Left ventricle myocardium superior (tissue), 1 donor: ENCODE results near the gene PLXNB3. TPM values are rescaled to one million over a fixed set of nuclear protein-coding genes. Genes with fewer than 3 reads are reported as not detected.
"Not testable (repeated sequence)": the region's sequence is repeated elsewhere in the genome, so short reads cannot be mapped to it uniquely, and the experiment has no call there.

Source experiments
- ATAC-seq: fragments of 200-7000 bp; cut with Tn5 transposase; one replicate; pipeline ENCODE4 v1.9.1; 2020; ENCODE audit warnings: mild to moderate bottlenecking, moderate library complexity
- DNase-seq: peaks from one replicate; pipeline ENCODE4 v3.0.0-alpha.2; 2020
- intact Hi-C: fragments of 100-400 bp; cut with micrococcal nuclease; formaldehyde crosslinking; loops from one replicate; pipeline ENCODE4 v1.11.0; 2022
- total RNA-seq: library from RNA; stranded (reverse); fragmentation: NEBNext Ultra II Directional; extraction: Animal tissue kit (Norgen Biotek cat#: 25700); gene quantifications from one replicate; pipeline ENCODE4 v1.2.1, GENCODE V29; 2021
- donor health status: DM: no; HTN: yes; CAD: no; lungs with severe emphysema.

PLXNB3 gene
- total RNA-seq, 1 donor from 2014 or later = 2.4 TPM

GRCh38 chrX:153731117-153731844 lies 32.8 kb upstream of the PLXNB3 start:
- no peak for ATAC-seq
- DNase-seq = no peak
- intact Hi-C loops = no loop called here

DNA sequence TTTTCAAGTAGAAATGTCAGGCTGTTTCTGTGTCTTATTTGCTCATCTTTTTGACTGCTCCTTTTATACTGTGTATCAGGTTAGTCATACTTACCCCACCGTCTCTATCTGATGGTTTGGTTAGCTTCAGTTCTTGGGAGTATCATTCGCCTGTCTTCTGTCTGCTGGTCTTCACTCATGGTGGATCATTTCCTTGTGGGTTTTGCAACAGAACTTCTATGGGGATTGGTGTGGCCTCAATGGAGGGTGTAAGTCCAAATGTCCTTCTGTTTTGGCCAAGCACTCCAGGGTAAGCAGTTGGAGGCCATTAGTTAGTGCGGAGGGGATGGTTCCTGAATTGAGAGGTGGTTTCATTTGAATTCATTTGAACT lies 32.2 kb upstream of the PLXNB3 start:
- intact Hi-C loops = no loop called here
- ATAC-seq (no peak), DNase-seq (no peak)

- intact Hi-C loops = no loop called here
- ATAC-seq (no peak), DNase-seq (no peak)
These were observed 31.6 kb upstream of the PLXNB3 start for GRCh38 chrX:153732401-153732800.

- DNase-seq = no peak
- ATAC-seq = no peak
- intact Hi-C loops = no loop called here
These were observed 30.3 kb upstream of the PLXNB3 start for GRCh38 chrX:153733651-153734240.

DNA sequence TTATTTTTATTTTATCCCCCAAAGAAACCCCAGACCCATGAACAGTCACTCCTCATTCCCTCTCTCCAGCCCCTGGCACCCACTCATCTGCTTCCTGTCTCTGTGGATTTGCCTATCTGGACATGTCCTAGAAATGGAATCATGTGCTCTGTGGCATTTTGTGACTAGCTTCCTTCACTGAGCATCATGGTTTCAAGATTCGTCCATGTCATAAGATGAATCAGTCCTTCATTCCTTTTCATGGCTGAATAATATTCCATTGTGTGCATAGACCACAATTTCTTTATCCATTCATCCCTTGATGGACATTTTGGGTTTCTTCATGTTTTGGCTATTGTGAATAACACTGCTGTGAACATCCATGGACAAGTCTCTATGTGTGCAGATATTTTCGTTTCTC lies 29.2 kb upstream of the PLXNB3 start:
- no peak for ATAC-seq
- intact Hi-C loops = no loop called here
- DNase-seq = no peak

- intact Hi-C loops = no loop called here
- DNase-seq = no peak
- no peak for ATAC-seq
These were observed 28.8 kb upstream of the PLXNB3 start for GRCh38 chrX:153735274-153735673.

GRCh38 chrX:153736071-153736820 lies 27.8 kb upstream of the PLXNB3 start:
- no peak for DNase-seq
- intact Hi-C loops = no loop called here
- ATAC-seq = no peak

GRCh38 chrX:153736871-153737441 lies 27.1 kb upstream of the PLXNB3 start:
- DNase-seq = no peak
- intact Hi-C loops = no loop called here

DNA sequence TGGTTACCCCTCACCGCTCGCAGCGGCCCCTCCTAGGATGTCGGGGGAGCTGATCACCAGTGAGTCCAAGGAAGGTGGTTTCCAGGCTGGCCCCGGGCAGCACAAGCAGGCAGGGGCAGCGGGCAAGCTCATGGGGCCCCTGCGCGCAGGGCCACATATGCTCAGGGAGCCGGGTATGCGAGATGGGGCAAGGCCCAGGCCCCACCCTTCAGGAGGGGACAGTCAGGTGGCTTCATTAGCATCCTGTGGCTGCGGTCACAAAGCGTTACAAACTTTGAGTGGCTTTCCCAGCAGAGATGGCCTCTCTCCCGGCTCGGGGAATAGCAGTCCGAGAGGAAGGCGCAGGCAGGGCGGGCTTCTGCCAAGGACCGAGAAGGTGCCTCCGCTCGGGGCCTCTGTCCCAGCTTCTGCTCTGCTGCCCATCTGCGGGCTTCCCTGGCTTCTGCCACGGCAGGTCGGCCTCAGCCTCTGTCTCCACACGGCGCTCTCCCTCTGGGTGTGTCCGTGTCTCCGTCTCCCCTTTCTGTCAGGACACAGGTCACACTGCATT lies 25.9 kb upstream of the PLXNB3 start:
- intact Hi-C loops = no loop called here
- DNase-seq (no peak), ATAC-seq (no peak)

More at GRCh38 chrX:153736871-153737441, 27.1 kb upstream of the PLXNB3 start:
- no peak for ATAC-seq

DNA sequence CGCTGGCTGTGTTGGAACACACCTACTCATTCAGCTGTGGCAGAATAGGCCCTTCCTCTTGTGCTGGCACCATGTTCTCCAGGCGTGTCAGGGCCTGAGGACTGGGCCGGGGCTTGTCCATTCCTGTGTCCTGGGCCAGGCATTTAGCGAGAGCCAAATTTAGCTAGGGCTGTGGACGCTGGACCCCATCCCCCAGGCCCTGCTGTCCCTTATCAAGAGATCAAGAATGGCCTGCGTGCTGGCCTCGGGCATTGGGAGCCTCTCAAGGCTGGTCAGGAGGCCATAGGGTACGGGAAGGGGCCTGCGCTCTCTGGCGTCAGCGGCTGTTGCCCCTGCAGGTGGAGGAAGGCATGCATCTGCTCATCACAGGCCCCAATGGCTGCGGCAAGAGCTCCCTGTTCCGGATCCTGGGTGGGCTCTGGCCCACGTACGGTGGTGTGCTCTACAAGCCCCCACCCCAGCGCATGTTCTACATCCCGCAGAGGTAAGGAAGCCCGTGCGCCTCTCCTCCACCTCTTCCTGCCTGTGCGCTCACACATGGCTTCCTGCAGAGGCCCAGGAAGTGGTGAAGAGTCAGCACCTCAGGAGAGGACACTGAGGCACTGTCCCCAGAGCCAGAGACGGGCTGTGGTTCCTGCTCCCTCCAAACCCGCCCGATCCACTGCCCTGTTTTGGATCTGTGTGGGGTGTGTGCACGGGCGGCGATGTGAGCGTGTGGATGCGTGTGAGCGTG lies 24.1 kb upstream of the PLXNB3 start:
- no peak for ATAC-seq
- intact Hi-C loops = no loop called here
- no peak for DNase-seq

DNA sequence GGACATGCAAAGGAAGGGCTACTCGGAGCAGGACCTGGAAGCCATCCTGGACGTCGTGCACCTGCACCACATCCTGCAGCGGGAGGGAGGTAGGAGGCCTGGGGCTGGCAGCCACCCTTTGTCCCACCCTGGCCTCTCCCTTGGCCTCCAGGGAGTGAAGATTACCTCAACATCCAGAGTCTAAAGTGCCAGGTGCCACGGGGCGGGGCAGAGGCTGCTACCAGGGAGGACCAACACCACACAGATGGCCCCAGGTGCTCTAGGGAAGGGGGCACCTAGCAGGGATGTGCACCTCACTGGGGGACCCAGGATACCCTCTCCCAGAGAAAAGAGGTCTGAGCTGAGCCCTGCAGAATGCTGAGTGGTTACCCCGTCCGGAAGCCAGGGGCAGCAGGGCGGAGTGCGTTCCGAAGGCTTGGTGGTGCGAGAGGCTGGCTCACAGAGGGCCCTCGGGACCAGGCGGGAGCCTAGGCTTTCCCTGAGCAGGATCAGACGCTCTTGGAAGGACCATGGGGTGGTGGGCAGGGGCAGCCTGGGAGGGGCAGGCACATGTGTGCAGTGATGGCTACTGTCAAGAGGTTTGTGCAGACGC lies 23.3 kb upstream of the PLXNB3 start:
- intact Hi-C loops = no loop called here
- DNase-seq (no peak), ATAC-seq (no peak)

DNA sequence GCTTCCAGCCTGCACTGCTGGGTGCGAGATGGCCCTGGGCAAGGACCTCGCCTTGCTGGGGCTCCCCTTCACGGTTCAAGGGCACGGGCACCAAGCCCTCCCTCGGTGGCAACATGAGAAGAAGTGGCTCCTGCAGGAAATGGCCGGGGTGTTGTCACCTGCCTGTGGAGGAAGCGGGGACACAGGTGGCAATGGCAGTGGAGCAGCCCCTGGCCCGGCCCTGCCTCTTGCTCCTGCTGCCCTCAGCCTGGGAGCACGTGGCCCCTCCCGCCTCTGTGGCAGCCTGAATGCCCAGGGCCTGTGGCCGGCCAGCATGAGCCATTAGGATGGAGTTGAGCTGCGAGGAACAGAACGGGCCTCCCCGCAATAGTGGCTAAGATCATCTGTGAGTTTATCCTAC lies 22.6 kb upstream of the PLXNB3 start:
- DNase-seq = no peak
- ATAC-seq = no peak
- intact Hi-C loops = no loop called here

DNA sequence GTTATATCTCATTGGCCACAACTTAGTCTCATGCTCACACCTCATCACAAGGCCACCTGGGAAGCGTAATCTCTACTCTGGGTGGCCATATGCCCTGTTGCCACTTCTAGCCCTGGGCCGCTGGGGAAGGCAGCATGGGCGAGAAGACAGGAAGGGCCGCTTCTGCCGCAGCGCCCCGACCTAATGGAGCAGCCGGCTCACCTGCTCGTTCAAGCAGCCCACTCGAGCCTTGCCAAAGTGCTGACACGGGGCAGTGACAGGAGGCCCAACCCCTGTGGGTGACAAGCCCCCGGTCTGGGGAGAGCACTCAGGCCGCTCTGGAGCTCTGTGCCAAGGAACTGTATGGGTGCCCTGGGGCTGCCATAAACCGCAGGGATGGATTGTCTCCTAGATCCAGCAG lies 21.9 kb upstream of the PLXNB3 start:
- ATAC-seq, DNase-seq, intact Hi-C loops: not testable (repeated sequence)

- ATAC-seq, intact Hi-C loops, DNase-seq: not testable (repeated sequence)
These were observed 21.1 kb upstream of the PLXNB3 start for GRCh38 chrX:153742796-153743467.

DNA sequence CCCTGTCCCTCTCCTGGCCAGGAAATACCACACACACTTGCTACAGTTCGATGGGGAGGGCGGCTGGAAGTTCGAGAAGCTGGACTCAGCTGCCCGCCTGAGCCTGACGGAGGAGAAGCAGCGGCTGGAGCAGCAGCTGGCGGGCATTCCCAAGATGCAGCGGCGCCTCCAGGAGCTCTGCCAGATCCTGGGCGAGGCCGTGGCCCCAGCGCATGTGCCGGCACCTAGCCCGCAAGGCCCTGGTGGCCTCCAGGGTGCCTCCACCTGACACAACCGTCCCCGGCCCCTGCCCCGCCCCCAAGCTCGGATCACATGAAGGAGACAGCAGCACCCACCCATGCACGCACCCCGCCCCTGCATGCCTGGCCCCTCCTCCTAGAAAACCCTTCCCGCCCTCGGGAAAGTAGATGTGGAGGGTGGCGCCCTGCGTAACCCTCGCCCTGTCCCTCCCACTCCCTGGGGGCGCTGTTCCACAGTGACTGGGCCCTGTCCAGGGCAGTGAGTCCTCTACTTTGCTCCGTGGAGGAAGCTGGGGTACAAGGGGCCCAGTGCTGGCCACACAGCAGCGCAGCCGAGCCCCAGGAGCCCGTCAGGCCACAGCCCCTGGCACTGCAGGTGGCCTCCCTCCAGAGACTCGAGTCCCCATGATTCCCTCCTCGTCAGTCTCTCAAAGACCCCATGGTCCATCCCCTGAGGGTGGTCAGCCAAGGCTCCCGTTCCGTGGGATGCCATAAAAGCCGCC lies 20.4 kb upstream of the PLXNB3 start:
- ATAC-seq, intact Hi-C loops: not testable (repeated sequence)
- peak; percentile 65 for DNase-seq

GRCh38 chrX:153744210-153745066 lies 19.6 kb upstream of the PLXNB3 start:
- no peak for ATAC-seq
- intact Hi-C loops = no loop called here
- DNase-seq = peak; percentile 39

DNA sequence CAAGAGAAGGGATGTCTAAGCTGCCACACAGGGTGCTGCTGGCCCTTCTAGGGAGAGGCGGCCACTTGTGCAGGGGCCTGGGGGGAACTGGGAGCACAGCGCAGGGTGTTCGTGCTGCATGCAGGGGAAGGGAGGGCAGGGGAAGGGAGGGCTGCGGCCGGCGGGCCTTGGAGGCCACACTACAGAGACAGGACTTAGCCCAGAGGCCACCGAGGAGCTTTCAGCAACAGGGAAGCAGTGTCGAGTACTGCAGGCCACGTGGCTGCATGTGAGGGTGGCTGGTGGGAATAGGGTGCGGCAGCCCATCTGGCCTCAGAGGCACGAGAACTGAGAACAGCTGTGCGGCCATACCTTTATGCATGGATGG lies 19.0 kb upstream of the PLXNB3 start:
- ATAC-seq, intact Hi-C loops, DNase-seq: not testable (repeated sequence)
